Measurements from ENCODE around the gene RBM42.
"Not testable (repeated sequence)": the region's sequence is repeated elsewhere in the genome, so short reads cannot be mapped to it uniquely, and the experiment has no call there.

The RBM42 gene

DNA sequence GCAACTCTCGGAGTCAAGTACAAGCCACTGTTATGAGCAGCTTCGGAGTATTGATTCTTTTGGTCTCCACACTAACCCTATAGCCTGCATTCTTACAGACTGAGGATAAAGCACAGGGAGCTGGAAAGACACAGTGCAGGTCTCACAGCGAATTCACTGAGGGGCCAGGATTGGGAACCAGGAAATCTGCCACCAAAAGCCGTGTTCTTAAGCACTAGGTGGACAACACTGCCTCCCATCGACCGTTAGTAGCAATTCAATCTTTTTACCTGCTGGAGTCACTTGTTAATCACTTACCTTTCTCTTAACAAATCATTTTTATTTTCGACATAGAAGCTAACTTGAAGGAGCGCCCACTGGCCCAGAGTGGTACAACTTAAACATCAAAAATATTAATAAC is 36.6 kb upstream of the RBM42 start:
- TF ChIP-seq, protein P1, sequence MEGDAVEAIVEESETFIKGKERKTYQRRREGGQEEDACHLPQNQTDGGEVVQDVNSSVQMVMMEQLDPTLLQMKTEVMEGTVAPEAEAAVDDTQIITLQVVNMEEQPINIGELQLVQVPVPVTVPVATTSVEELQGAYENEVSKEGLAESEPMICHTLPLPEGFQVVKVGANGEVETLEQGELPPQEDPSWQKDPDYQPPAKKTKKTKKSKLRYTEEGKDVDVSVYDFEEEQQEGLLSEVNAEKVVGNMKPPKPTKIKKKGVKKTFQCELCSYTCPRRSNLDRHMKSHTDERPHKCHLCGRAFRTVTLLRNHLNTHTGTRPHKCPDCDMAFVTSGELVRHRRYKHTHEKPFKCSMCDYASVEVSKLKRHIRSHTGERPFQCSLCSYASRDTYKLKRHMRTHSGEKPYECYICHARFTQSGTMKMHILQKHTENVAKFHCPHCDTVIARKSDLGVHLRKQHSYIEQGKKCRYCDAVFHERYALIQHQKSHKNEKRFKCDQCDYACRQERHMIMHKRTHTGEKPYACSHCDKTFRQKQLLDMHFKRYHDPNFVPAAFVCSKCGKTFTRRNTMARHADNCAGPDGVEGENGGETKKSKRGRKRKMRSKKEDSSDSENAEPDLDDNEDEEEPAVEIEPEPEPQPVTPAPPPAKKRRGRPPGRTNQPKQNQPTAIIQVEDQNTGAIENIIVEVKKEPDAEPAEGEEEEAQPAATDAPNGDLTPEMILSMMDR (IDR thresholded peaks at IDR 0.05; ENCODE audit: insufficient read depth, low read length, poor library complexity, severe bottlenecking) = peak; percentile 65
- no peak for DNase-seq (ENCODE audit: extremely low read depth, insufficient read length)
- no peak overlapping the region for H3K4me3 ChIP-seq (replicated peaks; ENCODE audit: low read depth, low read length)
- no peaks in the 10 kb centered on the region for H3K27me3 ChIP-seq (replicated peaks; ENCODE audit: control insufficient read depth, insufficient read depth, low read length)
- no peaks in the 10 kb centered on the region for H3K36me3 ChIP-seq (ENCODE audit: control insufficient read depth, insufficient read depth, low read length)

DNA sequence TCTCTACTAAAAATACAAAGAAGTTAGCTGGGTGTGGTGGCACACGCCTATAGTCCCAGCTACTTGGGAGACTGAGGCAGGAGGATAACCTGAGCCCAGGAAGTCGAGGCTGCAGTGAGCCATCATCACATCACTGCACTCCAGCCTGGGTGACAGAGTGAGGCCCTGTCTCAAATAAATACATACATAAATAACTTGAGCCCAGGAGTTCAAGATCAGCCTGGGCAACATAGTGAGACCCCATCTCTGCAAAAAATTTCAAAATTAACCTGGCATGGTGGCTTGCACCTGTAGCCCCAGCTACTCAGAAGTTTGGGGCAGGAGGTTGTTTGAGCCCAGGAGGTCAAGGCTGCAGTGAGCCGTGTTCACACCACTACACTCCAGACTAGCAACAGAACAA is 33.8 kb upstream of the RBM42 start:
- DNase-seq (ENCODE audit: extremely low read depth, insufficient read length); H3K27me3 ChIP-seq (replicated peaks; ENCODE audit: control insufficient read depth, insufficient read depth, low read length); H3K4me3 ChIP-seq (replicated peaks; ENCODE audit: low read depth, low read length); H3K36me3 ChIP-seq (ENCODE audit: control insufficient read depth, insufficient read depth, low read length): not testable (repeated sequence)

DNA sequence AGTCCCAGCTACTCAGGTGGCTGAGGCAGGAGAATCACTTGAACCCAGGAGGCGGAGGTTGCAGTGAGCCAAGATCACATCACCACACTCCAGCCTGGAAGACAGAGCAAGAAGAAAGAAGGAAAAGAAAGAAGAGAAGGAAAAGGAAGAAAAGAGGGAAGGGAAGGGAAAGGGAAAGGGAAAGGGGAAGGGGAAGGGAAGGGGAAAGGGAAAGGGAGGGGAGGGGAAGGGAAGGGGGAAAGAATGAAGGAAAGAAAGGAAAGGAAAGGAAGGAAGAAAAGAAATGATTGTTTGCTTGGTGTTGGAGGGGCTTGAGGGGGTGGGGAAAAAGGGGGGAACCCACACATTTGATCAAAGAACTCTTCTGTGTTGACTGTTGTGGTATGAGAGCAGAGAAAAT is 32.9 kb upstream of the RBM42 start:
- DNase-seq (ENCODE audit: extremely low read depth, insufficient read length) = no peak
- TF ChIP-seq, protein P1 (IDR thresholded peaks at IDR 0.05; ENCODE audit: insufficient read depth, low read length, poor library complexity, severe bottlenecking) = no peak
- no peak overlapping the region for H3K4me3 ChIP-seq (replicated peaks; ENCODE audit: low read depth, low read length)
- H3K27me3 ChIP-seq (replicated peaks; ENCODE audit: control insufficient read depth, insufficient read depth, low read length) = no peaks in the 10 kb centered on the region
- H3K36me3 ChIP-seq (ENCODE audit: control insufficient read depth, insufficient read depth, low read length) = no peaks in the 10 kb centered on the region

DNA sequence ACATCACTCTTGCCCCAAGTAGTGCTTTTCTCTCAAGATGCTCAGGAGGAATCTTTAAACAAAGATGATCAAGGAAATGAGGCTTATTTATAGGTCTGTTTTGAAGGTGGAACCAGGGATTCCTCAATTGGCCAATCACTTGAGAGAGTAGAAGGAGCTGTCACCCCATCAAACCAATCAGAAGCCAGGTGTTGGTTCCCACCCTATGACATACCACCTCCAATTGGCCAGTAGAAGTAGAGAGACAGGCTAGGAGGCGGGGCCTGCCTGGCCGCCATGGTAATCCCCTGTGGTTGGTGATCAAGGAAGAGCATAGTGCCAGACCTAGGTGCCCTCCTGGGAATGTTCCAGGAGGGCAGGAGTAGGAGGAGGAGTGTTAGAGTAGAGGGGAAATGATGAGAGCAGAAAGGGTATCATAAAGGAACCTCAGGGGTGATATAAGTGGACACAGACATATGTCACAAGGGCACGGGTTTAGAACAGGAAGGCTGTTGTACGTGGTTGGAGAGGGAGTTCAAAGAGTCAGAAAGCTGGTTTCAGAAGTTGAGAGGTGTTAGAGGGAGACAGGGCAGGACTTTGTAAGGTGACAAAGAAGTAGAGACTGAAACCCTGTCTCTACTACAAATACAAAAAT is 32.4 kb upstream of the RBM42 start:
- Histone ChIP-seq H3K36me3 (ENCODE audit: control insufficient read depth, insufficient read depth, low read length) (no peaks in the 10 kb centered on the region), H3K27me3 (replicated peaks; ENCODE audit: control insufficient read depth, insufficient read depth, low read length) (no peaks in the 10 kb centered on the region), H3K4me3 (replicated peaks; ENCODE audit: low read depth, low read length) (no peak overlapping the region; the same call in 1 of the 2 replicates)
- TF ChIP-seq, protein P1 (IDR thresholded peaks at IDR 0.05; ENCODE audit: insufficient read depth, low read length, poor library complexity, severe bottlenecking) = no peak
- peak; percentile 59 for DNase-seq (ENCODE audit: extremely low read depth, insufficient read length)

DNA sequence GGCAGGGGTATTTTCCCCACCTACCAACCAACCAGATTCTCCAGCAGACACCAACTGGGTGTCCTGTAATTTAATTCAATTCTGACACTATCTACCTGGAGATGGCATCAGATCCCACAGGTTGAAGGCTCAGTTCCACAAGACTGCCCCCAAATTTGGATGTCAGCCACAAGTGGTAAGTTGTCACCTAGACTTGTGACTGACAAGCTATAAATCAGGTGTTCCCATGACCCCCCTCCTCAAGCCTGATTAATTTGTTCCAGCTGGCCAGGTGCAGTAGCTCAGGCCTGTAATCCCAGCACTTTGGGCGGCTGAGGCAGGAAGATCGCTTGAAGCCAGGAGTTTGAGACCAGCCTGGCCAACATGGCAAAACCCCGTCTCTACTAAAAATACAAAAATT is 26.9 kb upstream of the RBM42 start:
- no peak for DNase-seq (ENCODE audit: extremely low read depth, insufficient read length)
- H3K4me3 ChIP-seq (replicated peaks; ENCODE audit: low read depth, low read length) = no peak overlapping the region

DNA sequence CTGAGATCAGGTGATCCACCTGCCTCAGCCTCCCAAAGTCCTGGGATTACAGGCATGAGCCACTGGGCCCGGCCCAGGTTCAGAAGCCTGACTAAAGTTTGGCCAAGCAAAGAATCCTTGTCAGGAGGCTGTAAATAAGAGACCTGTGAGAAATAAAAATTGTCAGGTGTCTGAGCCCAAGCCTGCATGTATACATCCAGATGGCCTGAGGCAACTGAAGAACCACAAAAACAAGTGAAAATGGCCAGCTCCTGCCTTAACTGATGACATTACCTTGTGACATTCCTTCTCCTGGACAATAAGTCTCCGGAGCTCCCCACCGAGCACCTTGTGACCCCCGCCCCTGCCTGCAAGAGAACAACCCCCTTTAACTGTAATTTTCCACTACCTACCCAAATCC is 24.4 kb upstream of the RBM42 start:
- not testable (repeated sequence) for H3K4me3 ChIP-seq (replicated peaks; ENCODE audit: low read depth, low read length); H3K36me3 ChIP-seq (ENCODE audit: control insufficient read depth, insufficient read depth, low read length); DNase-seq (ENCODE audit: extremely low read depth, insufficient read length); H3K27me3 ChIP-seq (replicated peaks; ENCODE audit: control insufficient read depth, insufficient read depth, low read length)

More for the DNA sequence above, 26.9 kb upstream of the RBM42 start:
- Histone ChIP-seq H3K27me3 (replicated peaks; ENCODE audit: control insufficient read depth, insufficient read depth, low read length) (no peaks in the 10 kb centered on the region), H3K36me3 (ENCODE audit: control insufficient read depth, insufficient read depth, low read length) (no peaks in the 10 kb centered on the region)
- TF ChIP-seq, protein P1 (IDR thresholded peaks at IDR 0.05; ENCODE audit: insufficient read depth, low read length, poor library complexity, severe bottlenecking) = no peak

DNA sequence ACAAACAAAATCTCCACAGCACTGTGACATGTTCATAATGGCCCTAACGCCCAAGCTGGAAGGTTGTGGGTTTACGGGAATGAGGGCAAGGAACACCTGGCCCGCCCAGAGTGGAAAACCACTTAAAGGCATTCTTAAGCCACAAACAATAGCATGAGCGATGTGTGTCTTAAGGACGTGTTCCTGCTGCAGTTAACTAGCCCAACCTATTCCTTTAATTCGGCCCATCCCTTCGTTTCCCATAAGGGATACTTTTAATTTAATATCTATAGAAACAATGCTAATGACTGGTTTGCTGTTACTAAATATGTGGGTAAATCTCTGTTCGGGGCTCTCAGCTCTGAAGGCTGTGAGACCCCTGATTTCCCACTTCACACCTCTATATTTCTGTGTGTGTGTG is 21.7 kb upstream of the RBM42 start:
- DNase-seq (ENCODE audit: extremely low read depth, insufficient read length) = not testable (repeated sequence)

More for the DNA sequence above, 21.7 kb upstream of the RBM42 start:
- H3K4me3 ChIP-seq (replicated peaks; ENCODE audit: low read depth, low read length); H3K36me3 ChIP-seq (ENCODE audit: control insufficient read depth, insufficient read depth, low read length); H3K27me3 ChIP-seq (replicated peaks; ENCODE audit: control insufficient read depth, insufficient read depth, low read length): not testable (repeated sequence)

Data from GM06990 (cell line).